ENCODE data around the gene ERC2.

Gene ERC2

DNA sequence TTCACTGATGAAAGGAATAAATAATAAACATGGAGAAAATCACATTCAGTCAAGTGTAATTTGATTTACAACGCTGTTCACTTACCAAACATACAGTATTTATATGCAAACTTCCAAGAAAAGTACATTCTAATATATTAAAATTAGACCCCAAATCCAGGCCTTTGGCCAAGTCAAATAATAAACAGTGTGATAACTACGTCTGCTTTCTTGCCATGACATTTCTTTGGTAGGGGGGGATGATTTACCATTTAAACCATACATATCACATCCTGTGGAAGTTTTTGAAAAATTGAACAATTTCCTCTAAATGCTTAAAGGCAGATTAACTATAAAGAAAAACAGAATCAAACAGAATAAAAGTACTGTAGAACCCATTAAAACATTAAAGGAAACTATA lies 613.0 kb downstream of the ERC2 start:
- no peaks in the 10 kb centered on the region for H3F3A ChIP-seq (ENCODE audit: insufficient read depth)
- no peaks in the 10 kb centered on the region for H3K9me3 ChIP-seq (ENCODE audit: insufficient read depth, low read length)
- H3K36me3 ChIP-seq (ENCODE audit: low read length) = no peaks in the 10 kb centered on the region
- H3K27me3 ChIP-seq (ENCODE audit: low read length) = no peaks in the 10 kb centered on the region
- H4K20me1 ChIP-seq (ENCODE audit: low read depth, low read length) = no peaks in the 10 kb centered on the region
- no peak overlapping the region for H3K27ac ChIP-seq (ENCODE audit: low read depth, low read length)
- H3K9me2 ChIP-seq (replicated peaks; ENCODE audit: insufficient read depth, low read length) = no peaks in the 10 kb centered on the region
- no peak for TF ChIP-seq EZH2phosphoT487 (conservative IDR thresholded peaks at IDR 0.05; ENCODE audit: low read length)
- TF ChIP-seq, protein P1, sequence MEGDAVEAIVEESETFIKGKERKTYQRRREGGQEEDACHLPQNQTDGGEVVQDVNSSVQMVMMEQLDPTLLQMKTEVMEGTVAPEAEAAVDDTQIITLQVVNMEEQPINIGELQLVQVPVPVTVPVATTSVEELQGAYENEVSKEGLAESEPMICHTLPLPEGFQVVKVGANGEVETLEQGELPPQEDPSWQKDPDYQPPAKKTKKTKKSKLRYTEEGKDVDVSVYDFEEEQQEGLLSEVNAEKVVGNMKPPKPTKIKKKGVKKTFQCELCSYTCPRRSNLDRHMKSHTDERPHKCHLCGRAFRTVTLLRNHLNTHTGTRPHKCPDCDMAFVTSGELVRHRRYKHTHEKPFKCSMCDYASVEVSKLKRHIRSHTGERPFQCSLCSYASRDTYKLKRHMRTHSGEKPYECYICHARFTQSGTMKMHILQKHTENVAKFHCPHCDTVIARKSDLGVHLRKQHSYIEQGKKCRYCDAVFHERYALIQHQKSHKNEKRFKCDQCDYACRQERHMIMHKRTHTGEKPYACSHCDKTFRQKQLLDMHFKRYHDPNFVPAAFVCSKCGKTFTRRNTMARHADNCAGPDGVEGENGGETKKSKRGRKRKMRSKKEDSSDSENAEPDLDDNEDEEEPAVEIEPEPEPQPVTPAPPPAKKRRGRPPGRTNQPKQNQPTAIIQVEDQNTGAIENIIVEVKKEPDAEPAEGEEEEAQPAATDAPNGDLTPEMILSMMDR (IDR thresholded peaks at IDR 0.05; ENCODE audit: insufficient read depth, low read length, poor library complexity, severe bottlenecking) = no peak
- no peaks in the 10 kb centered on the region for H3K79me2 ChIP-seq (ENCODE audit: insufficient read depth, low read length)
- H3K4me3 ChIP-seq (ENCODE audit: insufficient read depth, low read length, poor library complexity, severe bottlenecking) = no peak overlapping the region
- no peak overlapping the region for H3K4me2 ChIP-seq (ENCODE audit: low read depth, low read length, poor library complexity, severe bottlenecking)
- H3K9ac ChIP-seq (ENCODE audit: low read length) = no peak overlapping the region
- no peak overlapping the region for H2AFZ ChIP-seq (ENCODE audit: low read depth, low read length, severe bottlenecking)

DNA sequence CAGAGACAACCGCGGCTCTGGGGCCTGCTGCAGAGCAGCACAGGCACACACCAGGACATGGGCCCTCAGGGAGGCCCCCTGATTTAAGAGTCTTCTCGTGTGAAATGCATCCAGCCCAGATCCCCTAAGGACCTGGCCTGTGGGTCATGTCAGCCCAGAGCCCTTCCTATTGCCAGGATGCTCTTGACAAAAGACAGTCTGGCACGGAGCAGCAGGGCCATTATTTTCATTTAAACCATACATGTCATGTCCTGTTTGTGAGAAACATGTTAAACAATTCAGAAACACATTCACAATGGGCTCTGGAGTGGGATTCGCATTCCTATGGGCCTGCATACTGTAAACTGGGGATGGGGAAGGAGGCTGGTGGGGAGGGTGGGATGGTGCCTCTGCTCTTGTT lies 613.8 kb downstream of the ERC2 start:
- H3K4me2 ChIP-seq (ENCODE audit: low read depth, low read length, poor library complexity, severe bottlenecking) = no peak overlapping the region
- H3K79me2 ChIP-seq (ENCODE audit: insufficient read depth, low read length) = no peaks in the 10 kb centered on the region
- no peaks in the 10 kb centered on the region for H3K36me3 ChIP-seq (ENCODE audit: low read length)
- H3K9me3 ChIP-seq (ENCODE audit: insufficient read depth, low read length) = no peaks in the 10 kb centered on the region
- no peak overlapping the region for H3K4me3 ChIP-seq (ENCODE audit: insufficient read depth, low read length, poor library complexity, severe bottlenecking)
- no peak overlapping the region for H2AFZ ChIP-seq (ENCODE audit: low read depth, low read length, severe bottlenecking)
- H3K9ac ChIP-seq (ENCODE audit: low read length) = no peak overlapping the region
- H3K27me3 ChIP-seq (ENCODE audit: low read length) = no peaks in the 10 kb centered on the region
- no peak for TF ChIP-seq EZH2phosphoT487 (conservative IDR thresholded peaks at IDR 0.05; ENCODE audit: low read length)
- TF ChIP-seq, protein P1 (IDR thresholded peaks at IDR 0.05; ENCODE audit: insufficient read depth, low read length, poor library complexity, severe bottlenecking) = no peak
- H4K20me1 ChIP-seq (ENCODE audit: low read depth, low read length) = no peaks in the 10 kb centered on the region
- H3K27ac ChIP-seq (ENCODE audit: low read depth, low read length) = no peak overlapping the region
- H3F3A ChIP-seq (ENCODE audit: insufficient read depth) = no peaks in the 10 kb centered on the region
- H3K9me2 ChIP-seq (replicated peaks; ENCODE audit: insufficient read depth, low read length) = no peaks in the 10 kb centered on the region

DNA sequence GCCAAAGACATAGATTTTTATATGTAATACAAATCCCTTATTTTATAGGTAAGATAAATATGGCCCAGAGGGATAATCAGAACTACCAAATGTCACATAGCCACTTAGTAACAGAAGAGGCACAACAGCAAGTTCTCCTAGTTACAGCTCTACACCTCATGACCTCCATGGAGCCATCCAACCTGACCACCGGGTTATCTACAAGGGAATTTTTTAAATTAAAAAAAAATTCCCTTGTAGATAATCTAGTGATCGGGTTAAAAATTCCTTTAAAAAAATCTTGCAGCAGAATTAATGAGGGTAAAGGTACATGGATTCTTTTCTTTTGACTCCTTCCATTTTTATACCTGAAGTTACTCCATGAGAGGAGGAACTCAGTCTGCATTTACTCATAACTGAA lies 615.9 kb downstream of the ERC2 start:
- H2AFZ ChIP-seq (ENCODE audit: low read depth, low read length, severe bottlenecking) = no peak overlapping the region
- H3K27me3 ChIP-seq (ENCODE audit: low read length) = no peaks in the 10 kb centered on the region
- no peaks in the 10 kb centered on the region for H3K36me3 ChIP-seq (ENCODE audit: low read length)
- no peak overlapping the region for H3K27ac ChIP-seq (ENCODE audit: low read depth, low read length)
- no peak overlapping the region for H3K4me3 ChIP-seq (ENCODE audit: insufficient read depth, low read length, poor library complexity, severe bottlenecking)
- no peaks in the 10 kb centered on the region for H3K9me2 ChIP-seq (replicated peaks; ENCODE audit: insufficient read depth, low read length)
- H3K9me3 ChIP-seq (ENCODE audit: insufficient read depth, low read length) = no peaks in the 10 kb centered on the region
- no peak overlapping the region for H3K4me2 ChIP-seq (ENCODE audit: low read depth, low read length, poor library complexity, severe bottlenecking)
- H3K79me2 ChIP-seq (ENCODE audit: insufficient read depth, low read length) = no peaks in the 10 kb centered on the region
- H3F3A ChIP-seq (ENCODE audit: insufficient read depth) = no peaks in the 10 kb centered on the region
- TF ChIP-seq EZH2phosphoT487 (conservative IDR thresholded peaks at IDR 0.05; ENCODE audit: low read length) = no peak
- TF ChIP-seq, protein P1 (IDR thresholded peaks at IDR 0.05; ENCODE audit: insufficient read depth, low read length, poor library complexity, severe bottlenecking) = no peak
- H3K9ac ChIP-seq (ENCODE audit: low read length) = no peak overlapping the region
- H4K20me1 ChIP-seq (ENCODE audit: low read depth, low read length) = no peaks in the 10 kb centered on the region

Measured in SU-DHL-6 (cell line).